Ishikawa (cell line): ENCODE results near the gene C9orf43.

Experiments used
- CEBPB ChIP-seq: IDR thresholded peaks from 2 replicates; pipeline ENCODE4 v1.6.1; 2012
- CREB1 ChIP-seq: IDR thresholded peaks from 2 replicates; pipeline ENCODE4 v1.6.1; 2012; ENCODE audit warnings: low read depth
- EGR1 ChIP-seq: IDR thresholded peaks from 2 replicates; pipeline ENCODE4 v1.6.1; 2012
- EP300 ChIP-seq: IDR thresholded peaks from 2 replicates; pipeline ENCODE4 v1.6.1; 2012; ENCODE audit warnings: borderline replicate concordance
- FOXM1 ChIP-seq: IDR thresholded peaks from 2 replicates; pipeline ENCODE4 v1.6.1; 2012; ENCODE audit warnings: low read depth, borderline replicate concordance
- MAX ChIP-seq: IDR thresholded peaks from 2 replicates; pipeline ENCODE4 v1.6.1; 2012
- NFIC ChIP-seq: IDR thresholded peaks from 2 replicates; pipeline ENCODE4 v1.6.1; 2012
- RAD21 ChIP-seq: IDR thresholded peaks from 2 replicates; pipeline ENCODE4 v1.6.1; 2012; ENCODE audit warnings: low read depth
- REST ChIP-seq: IDR thresholded peaks from 2 replicates; pipeline ENCODE4 v1.6.1; 2012; ENCODE audit warnings: low read depth, mild to moderate bottlenecking
- TAF1 ChIP-seq: IDR thresholded peaks from 2 replicates; pipeline ENCODE4 v1.6.1; 2012; ENCODE audit warnings: low read depth, mild to moderate bottlenecking
- TCF12 ChIP-seq: IDR thresholded peaks from 2 replicates; pipeline ENCODE4 v1.6.1; 2012; ENCODE audit warnings: low read depth
- TEAD4 ChIP-seq: IDR thresholded peaks from 2 replicates; pipeline ENCODE4 v1.6.1; 2012
- USF1 ChIP-seq: IDR thresholded peaks from 2 replicates; pipeline ENCODE4 v1.6.1; 2012
- YY1 ChIP-seq: IDR thresholded peaks from 2 replicates; pipeline ENCODE4 v1.6.1; 2012; ENCODE audit warnings: low read depth
- ZBTB7A ChIP-seq: IDR thresholded peaks from 2 replicates; pipeline ENCODE4 v1.6.1; 2012; ENCODE audit warnings: low read depth

C9orf43 gene

GRCh38 chr9:113463418-113464285 lies 53.1 kb downstream of the C9orf43 start, which contains the start of gene RGS3:
RGS3 (plus strand) TSS chr9:113463727; CDS start chr9:113463803, 76 bp downstream.
- no peak for TF ChIP-seq CREB1
- peak; percentile 98 for TF ChIP-seq FOXM1
- 0 out of 2 replicates have a peak, but pooled peaks have one; percentile 13 for TF ChIP-seq YY1
- 0 out of 2 replicates have a peak, but pooled peaks have one; percentile 43 for TF ChIP-seq NFIC
- peak; percentile 60 for TF ChIP-seq MAX
- TF ChIP-seq RAD21: no peak
- TF ChIP-seq TAF1: peak; percentile 66
- TF ChIP-seq REST: no peak
- TF ChIP-seq TCF12: peak; percentile 31; the same call in 1 of the 2 replicates
- peak; percentile 46 for TF ChIP-seq ZBTB7A

GRCh38 chr9:113464286-113464660 lies 53.7 kb downstream of the C9orf43 start:
- TF ChIP-seq RAD21: no peak
- no peak for TF ChIP-seq EP300
- no peak for TF ChIP-seq CEBPB
- TF ChIP-seq MAX: no peak
- no peak for TF ChIP-seq FOXM1
- TF ChIP-seq EGR1: no peak
- TF ChIP-seq NFIC: no peak
- no peak for TF ChIP-seq YY1
- no peak for TF ChIP-seq USF1
- TF ChIP-seq REST: no peak
- no peak for TF ChIP-seq CREB1

GRCh38 chr9:113465599-113466140 lies 55.1 kb downstream of the C9orf43 start:
- TF ChIP-seq REST (no peak), EP300 (no peak), CREB1 (no peak), EGR1 (no peak), RAD21 (no peak), YY1 (no peak), ZBTB7A (no peak), NFIC (no peak), MAX (no peak), CEBPB (no peak), USF1 (no peak), FOXM1 (no peak), TAF1 (no peak)

- TF ChIP-seq EGR1: no peak
- TF ChIP-seq EP300: no peak
- TF ChIP-seq FOXM1: no peak
- no peak for TF ChIP-seq CREB1
- no peak for TF ChIP-seq NFIC
- TF ChIP-seq TCF12: no peak
- TF ChIP-seq RAD21: no peak
- no peak for TF ChIP-seq ZBTB7A
- no peak for TF ChIP-seq REST
- TF ChIP-seq USF1: no peak
- no peak for TF ChIP-seq CEBPB
- TF ChIP-seq MAX: no peak
- no peak for TF ChIP-seq YY1
- TF ChIP-seq TAF1: no peak
- TF ChIP-seq TEAD4: no peak
These were observed 56.6 kb downstream of the C9orf43 start for GRCh38 chr9:113467183-113467582.
